GM23338 (cell line): ENCODE measurements around the gene CRB2. TPM values are rescaled to one million over a fixed set of nuclear protein-coding genes. Genes with fewer than 3 reads are reported as not detected.

Experiments used
- ATAC-seq: fragments of 200-7000 bp; cut with Tn5 transposase; 3 replicates; pipeline ENCODE4 v1.9.1; 2020
- DNase-seq: peaks from one replicate; pipeline ENCODE4 v3.0.0-alpha.2; 2015; ENCODE audit warnings: low spot score
- H2AFZ ChIP-seq: fragments of 200-600 bp; sonication (generic); 2 replicates; pipeline ENCODE4 v1.8.0; 2016; ENCODE audit warnings: antibody characterized with exemption, mild to moderate bottlenecking, moderate library complexity
- H3F3A ChIP-seq: fragments of 200-600 bp; sonication (generic); replicated peaks from 2 replicates; pipeline ENCODE4 v1.8.0; 2017; ENCODE audit warnings: antibody characterized with exemption, mixed run types, low read depth
- H3K27ac ChIP-seq: fragments of 200-600 bp; sonication (generic); 2 replicates; pipeline ENCODE4 v1.6.1; 2016; ENCODE audit warnings: low read depth
- H3K27me3 ChIP-seq: fragments of 200-600 bp; sonication (generic); 2 replicates; pipeline ENCODE4 v1.8.0; 2016; ENCODE audit warnings: mild to moderate bottlenecking, mixed run types, moderate library complexity; ENCODE audit not compliant: insufficient read depth
- H3K36me3 ChIP-seq: fragments of 200-600 bp; sonication (generic); 2 replicates; pipeline ENCODE4 v1.8.0; 2016; ENCODE audit warnings: mild to moderate bottlenecking; ENCODE audit not compliant: insufficient read depth
- H3K4me1 ChIP-seq: fragments of 200-600 bp; sonication (generic); 2 replicates; pipeline ENCODE4 v1.8.0; 2016; ENCODE audit warnings: mild to moderate bottlenecking, moderate library complexity; ENCODE audit not compliant: insufficient read depth
- H3K4me2 ChIP-seq: fragments of 200-600 bp; sonication (generic); 2 replicates; pipeline ENCODE4 v1.7.1; 2017; ENCODE audit warnings: mixed run types
- H3K4me3 ChIP-seq: fragments of 200-600 bp; sonication (generic); 2 replicates; pipeline ENCODE4 v1.6.1; 2016; ENCODE audit warnings: mixed run types
- H3K79me2 ChIP-seq: fragments of 200-600 bp; sonication (generic); replicated peaks from 2 replicates; pipeline ENCODE4 v1.8.0; 2017; ENCODE audit warnings: mild to moderate bottlenecking; ENCODE audit not compliant: insufficient read depth
- H3K9me2 ChIP-seq: fragments of 200-600 bp; sonication (generic); 2 replicates; pipeline ENCODE4 v1.8.0; 2017; ENCODE audit not compliant: insufficient read depth
- H4K20me1 ChIP-seq: fragments of 200-600 bp; sonication (generic); replicated peaks from 2 replicates; pipeline ENCODE4 v1.8.0; 2017; ENCODE audit warnings: mild to moderate bottlenecking; ENCODE audit not compliant: insufficient read depth
- H3K27ac Mint-ChIP-seq: 2 replicates; pipeline ENCODE4 v1.8.0; 2020; ENCODE audit warnings: inconsistent platforms, mild to moderate bottlenecking, moderate library complexity, mixed read lengths
- H3K27me3 Mint-ChIP-seq: 3 replicates; pipeline ENCODE4 v1.8.0; 2022; ENCODE audit warnings: low read depth, mild to moderate bottlenecking, moderate library complexity, mixed read lengths, inconsistent platforms; ENCODE audit not compliant: insufficient read depth, poor library complexity
- H3K36me3 Mint-ChIP-seq: 3 replicates; pipeline ENCODE4 v1.8.0; 2021; ENCODE audit warnings: low read depth, mild to moderate bottlenecking, inconsistent platforms, moderate library complexity, mixed read lengths
- H3K4me1 Mint-ChIP-seq: 3 replicates; pipeline ENCODE4 v1.8.0; 2020; ENCODE audit warnings: mild to moderate bottlenecking, inconsistent platforms, mixed read lengths
- H3K4me3 Mint-ChIP-seq: 3 replicates; pipeline ENCODE4 v1.8.0; 2021; ENCODE audit warnings: moderate library complexity, mild to moderate bottlenecking, inconsistent platforms, mixed read lengths
- H3K9me3 Mint-ChIP-seq: 3 replicates; pipeline ENCODE4 v1.8.0; 2020; ENCODE audit warnings: moderate library complexity, mild to moderate bottlenecking, inconsistent platforms, mixed read lengths
- JUNB ChIP-seq: IDR thresholded peaks from one replicate; pipeline ENCODE4 v1.6.1; 2016; ENCODE audit warnings: antibody characterized with exemption; ENCODE audit not compliant: unreplicated experiment
- STAT1 ChIP-seq: IDR thresholded peaks from one replicate; pipeline ENCODE4 v1.6.1; 2016; ENCODE audit warnings: antibody characterized with exemption; ENCODE audit not compliant: unreplicated experiment
- ZNF114 ChIP-seq: fragments of 250-450 bp; sonication (Bioruptor Pico); IDR thresholded peaks from 2 replicates; pipeline ENCODE4 v1.5.0; 2020; ENCODE audit warnings: mild to moderate bottlenecking, moderate library complexity
- ZNF331 ChIP-seq: fragments of 250-450 bp; sonication (Bioruptor Pico); IDR thresholded peaks from 2 replicates; pipeline ENCODE4 v1.5.0; 2020; ENCODE audit warnings: low read depth, mild to moderate bottlenecking, moderate library complexity
- polyA plus RNA-seq: library from polyadenylated mRNA; unstranded; fragments of >200 nt; fragmentation: Nextera tagmentation; extraction: Ambion mirVana; gene quantifications from 2 replicates; pipeline ENCODE4 v1.2.1, GENCODE V29; 2016
- total RNA-seq: library from RNA; depleted of rRNA; stranded (reverse); fragments of >200 nt; shearing (Covaris generic); gene quantifications from 2 replicates; pipeline ENCODE4 v1.2.3, GENCODE V29; 2014
- TF ChIP-seq, protein P1 (sequence below): IDR thresholded peaks from 2 replicates; pipeline ENCODE4 v1.6.1; 2016; ENCODE audit warnings: antibody characterized with exemption
- TF ChIP-seq, protein P2 (sequence below), 2 experiments: fragments of 200-600 bp in 1 of 2; sonication (generic) in 1 of 2; conservative IDR thresholded peaks; 2 replicates each; pipeline versions ENCODE4 v1.5.1 to v1.6.1; 2016 to 2017; ENCODE audit warnings: antibody characterized with exemption in 2 of 2, low read depth in 2 of 2, mild to moderate bottlenecking in 2 of 2, moderate library complexity in 1 of 2
- TF ChIP-seq, protein P3 (sequence below): fragments of 250-450 bp; sonication (Bioruptor Pico); IDR thresholded peaks from 2 replicates; pipeline ENCODE4 v1.5.0; 2020; ENCODE audit warnings: mild to moderate bottlenecking, moderate library complexity

Gene CRB2
- total and polyA plus RNA-seq, 2 experiments from 2014 or later: 0.34 to 10.2 TPM

DNA sequence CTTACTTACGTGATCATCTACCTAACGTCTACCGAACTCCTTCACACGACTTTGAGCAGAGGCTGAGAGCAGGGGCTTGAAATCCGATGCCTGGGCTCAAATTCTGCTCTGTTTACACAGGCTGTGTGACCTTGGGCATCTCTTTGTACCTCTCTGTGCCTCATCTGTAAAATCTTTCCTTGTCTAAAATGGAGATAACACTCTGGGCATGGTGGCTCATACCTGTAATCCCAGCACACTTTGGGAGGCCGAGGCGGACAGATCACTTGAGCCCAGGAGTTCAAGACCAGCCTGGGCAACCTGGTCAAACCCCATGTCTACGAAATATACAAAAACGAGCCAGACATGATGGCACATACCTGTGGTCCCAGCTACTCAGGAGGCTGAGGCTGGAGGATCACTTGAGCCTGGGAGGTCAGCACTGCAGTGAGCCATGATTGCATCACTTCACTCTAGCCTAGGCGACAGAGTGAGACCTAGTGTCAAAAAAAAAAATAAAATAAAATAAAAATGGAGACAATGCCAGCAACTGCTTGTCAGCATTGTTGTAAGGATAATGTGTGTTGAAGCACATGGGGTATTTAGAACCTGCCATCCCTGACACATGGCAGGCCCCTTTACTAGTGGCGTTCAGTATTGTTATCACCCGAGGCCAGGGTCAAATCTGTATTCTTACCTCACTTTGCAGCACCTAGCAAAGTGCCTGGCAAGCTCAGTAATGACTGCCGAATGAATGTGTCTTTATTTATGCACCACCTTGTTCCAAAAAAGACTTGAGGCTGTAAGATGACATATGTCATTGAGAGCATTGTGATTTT is 32.6 kb upstream of the CRB2 start:
- no peaks in the 10 kb centered on the region for H4K20me1 ChIP-seq
- no peaks in the 10 kb centered on the region for H3K79me2 ChIP-seq
- DNase-seq: no peak
- peaks cover 32% of the 10 kb centered on the region for H3K4me1 Mint-ChIP-seq
- H3K9me2 ChIP-seq: no peaks in the 10 kb centered on the region
- no peaks in the 10 kb centered on the region for H3K27me3 ChIP-seq
- no peak for TF ChIP-seq STAT1
- TF ChIP-seq, protein P1, sequence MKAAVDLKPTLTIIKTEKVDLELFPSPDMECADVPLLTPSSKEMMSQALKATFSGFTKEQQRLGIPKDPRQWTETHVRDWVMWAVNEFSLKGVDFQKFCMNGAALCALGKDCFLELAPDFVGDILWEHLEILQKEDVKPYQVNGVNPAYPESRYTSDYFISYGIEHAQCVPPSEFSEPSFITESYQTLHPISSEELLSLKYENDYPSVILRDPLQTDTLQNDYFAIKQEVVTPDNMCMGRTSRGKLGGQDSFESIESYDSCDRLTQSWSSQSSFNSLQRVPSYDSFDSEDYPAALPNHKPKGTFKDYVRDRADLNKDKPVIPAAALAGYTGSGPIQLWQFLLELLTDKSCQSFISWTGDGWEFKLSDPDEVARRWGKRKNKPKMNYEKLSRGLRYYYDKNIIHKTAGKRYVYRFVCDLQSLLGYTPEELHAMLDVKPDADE: no peak
- TF ChIP-seq ZNF114 (CRISPR knock-in tag): no peak
- no peak for TF ChIP-seq JUNB
- TF ChIP-seq, protein P2, sequence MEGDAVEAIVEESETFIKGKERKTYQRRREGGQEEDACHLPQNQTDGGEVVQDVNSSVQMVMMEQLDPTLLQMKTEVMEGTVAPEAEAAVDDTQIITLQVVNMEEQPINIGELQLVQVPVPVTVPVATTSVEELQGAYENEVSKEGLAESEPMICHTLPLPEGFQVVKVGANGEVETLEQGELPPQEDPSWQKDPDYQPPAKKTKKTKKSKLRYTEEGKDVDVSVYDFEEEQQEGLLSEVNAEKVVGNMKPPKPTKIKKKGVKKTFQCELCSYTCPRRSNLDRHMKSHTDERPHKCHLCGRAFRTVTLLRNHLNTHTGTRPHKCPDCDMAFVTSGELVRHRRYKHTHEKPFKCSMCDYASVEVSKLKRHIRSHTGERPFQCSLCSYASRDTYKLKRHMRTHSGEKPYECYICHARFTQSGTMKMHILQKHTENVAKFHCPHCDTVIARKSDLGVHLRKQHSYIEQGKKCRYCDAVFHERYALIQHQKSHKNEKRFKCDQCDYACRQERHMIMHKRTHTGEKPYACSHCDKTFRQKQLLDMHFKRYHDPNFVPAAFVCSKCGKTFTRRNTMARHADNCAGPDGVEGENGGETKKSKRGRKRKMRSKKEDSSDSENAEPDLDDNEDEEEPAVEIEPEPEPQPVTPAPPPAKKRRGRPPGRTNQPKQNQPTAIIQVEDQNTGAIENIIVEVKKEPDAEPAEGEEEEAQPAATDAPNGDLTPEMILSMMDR (conservative IDR thresholded peaks at IDR 0.05; ENCODE audit: low read depth in 2 of 2): no peak
- peak overlapping the region; percentile 30; the same call in 1 of the 2 replicates for H3K4me2 ChIP-seq
- H3F3A ChIP-seq: no peaks in the 10 kb centered on the region
- H3K27me3 Mint-ChIP-seq: peaks cover 13% of the 10 kb centered on the region
- H2AFZ ChIP-seq: peak overlapping the region; percentile 94
- no peak overlapping the region for H3K4me3 ChIP-seq
- H3K9me3 Mint-ChIP-seq: no peaks in the 10 kb centered on the region; the same call in 2 of the 3 replicates
- no peaks in the 10 kb centered on the region; the same call in 1 of the 3 replicates for H3K36me3 Mint-ChIP-seq
- peak; percentile 14 for ATAC-seq
- no peak overlapping the region for H3K27ac Mint-ChIP-seq
- no peaks in the 10 kb centered on the region for H3K36me3 ChIP-seq
- H3K4me1 ChIP-seq: peaks cover 4% of the 10 kb centered on the region
- no peak overlapping the region; the same call in 2 of the 3 replicates for H3K4me3 Mint-ChIP-seq
- H3K27ac ChIP-seq: no peak overlapping the region

DNA sequence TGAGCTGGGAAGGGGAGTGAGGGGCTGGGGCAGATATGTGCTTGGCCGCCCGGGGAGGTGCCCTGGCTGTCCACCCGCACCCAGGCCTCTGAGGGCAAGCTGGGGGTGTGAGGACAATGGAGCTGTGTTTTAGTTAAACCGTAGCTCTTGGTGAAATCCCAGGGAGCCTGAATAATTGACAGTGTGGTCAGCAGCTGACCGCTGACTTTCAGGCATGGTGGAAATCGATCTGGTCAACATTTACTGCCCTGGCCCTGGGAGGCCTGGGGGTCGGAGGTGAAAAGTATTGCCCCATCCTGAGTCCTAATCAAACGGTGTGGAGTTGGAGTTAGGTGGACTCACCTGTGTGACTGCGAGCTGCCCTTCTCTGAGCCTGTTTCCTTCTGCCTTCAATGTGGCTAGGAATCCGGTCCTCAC is 31.2 kb upstream of the CRB2 start:
- Mint-ChIP-seq H3K4me1 (peaks cover 26% of the 10 kb centered on the region), H3K27ac (no peak overlapping the region), H3K36me3 (no peaks in the 10 kb centered on the region; the same call in 1 of the 3 replicates), H3K27me3 (peaks cover 15% of the 10 kb centered on the region), H3K9me3 (no peaks in the 10 kb centered on the region; the same call in 2 of the 3 replicates), H3K4me3 (no peak overlapping the region)
- ATAC-seq (no peak), DNase-seq (no peak)
- H3K27me3 ChIP-seq: no peaks in the 10 kb centered on the region
- no peak overlapping the region for H3K4me3 ChIP-seq
- no peaks in the 10 kb centered on the region for H4K20me1 ChIP-seq
- no peak for TF ChIP-seq ZNF331 (CRISPR knock-in tag)
- TF ChIP-seq, protein P3, sequence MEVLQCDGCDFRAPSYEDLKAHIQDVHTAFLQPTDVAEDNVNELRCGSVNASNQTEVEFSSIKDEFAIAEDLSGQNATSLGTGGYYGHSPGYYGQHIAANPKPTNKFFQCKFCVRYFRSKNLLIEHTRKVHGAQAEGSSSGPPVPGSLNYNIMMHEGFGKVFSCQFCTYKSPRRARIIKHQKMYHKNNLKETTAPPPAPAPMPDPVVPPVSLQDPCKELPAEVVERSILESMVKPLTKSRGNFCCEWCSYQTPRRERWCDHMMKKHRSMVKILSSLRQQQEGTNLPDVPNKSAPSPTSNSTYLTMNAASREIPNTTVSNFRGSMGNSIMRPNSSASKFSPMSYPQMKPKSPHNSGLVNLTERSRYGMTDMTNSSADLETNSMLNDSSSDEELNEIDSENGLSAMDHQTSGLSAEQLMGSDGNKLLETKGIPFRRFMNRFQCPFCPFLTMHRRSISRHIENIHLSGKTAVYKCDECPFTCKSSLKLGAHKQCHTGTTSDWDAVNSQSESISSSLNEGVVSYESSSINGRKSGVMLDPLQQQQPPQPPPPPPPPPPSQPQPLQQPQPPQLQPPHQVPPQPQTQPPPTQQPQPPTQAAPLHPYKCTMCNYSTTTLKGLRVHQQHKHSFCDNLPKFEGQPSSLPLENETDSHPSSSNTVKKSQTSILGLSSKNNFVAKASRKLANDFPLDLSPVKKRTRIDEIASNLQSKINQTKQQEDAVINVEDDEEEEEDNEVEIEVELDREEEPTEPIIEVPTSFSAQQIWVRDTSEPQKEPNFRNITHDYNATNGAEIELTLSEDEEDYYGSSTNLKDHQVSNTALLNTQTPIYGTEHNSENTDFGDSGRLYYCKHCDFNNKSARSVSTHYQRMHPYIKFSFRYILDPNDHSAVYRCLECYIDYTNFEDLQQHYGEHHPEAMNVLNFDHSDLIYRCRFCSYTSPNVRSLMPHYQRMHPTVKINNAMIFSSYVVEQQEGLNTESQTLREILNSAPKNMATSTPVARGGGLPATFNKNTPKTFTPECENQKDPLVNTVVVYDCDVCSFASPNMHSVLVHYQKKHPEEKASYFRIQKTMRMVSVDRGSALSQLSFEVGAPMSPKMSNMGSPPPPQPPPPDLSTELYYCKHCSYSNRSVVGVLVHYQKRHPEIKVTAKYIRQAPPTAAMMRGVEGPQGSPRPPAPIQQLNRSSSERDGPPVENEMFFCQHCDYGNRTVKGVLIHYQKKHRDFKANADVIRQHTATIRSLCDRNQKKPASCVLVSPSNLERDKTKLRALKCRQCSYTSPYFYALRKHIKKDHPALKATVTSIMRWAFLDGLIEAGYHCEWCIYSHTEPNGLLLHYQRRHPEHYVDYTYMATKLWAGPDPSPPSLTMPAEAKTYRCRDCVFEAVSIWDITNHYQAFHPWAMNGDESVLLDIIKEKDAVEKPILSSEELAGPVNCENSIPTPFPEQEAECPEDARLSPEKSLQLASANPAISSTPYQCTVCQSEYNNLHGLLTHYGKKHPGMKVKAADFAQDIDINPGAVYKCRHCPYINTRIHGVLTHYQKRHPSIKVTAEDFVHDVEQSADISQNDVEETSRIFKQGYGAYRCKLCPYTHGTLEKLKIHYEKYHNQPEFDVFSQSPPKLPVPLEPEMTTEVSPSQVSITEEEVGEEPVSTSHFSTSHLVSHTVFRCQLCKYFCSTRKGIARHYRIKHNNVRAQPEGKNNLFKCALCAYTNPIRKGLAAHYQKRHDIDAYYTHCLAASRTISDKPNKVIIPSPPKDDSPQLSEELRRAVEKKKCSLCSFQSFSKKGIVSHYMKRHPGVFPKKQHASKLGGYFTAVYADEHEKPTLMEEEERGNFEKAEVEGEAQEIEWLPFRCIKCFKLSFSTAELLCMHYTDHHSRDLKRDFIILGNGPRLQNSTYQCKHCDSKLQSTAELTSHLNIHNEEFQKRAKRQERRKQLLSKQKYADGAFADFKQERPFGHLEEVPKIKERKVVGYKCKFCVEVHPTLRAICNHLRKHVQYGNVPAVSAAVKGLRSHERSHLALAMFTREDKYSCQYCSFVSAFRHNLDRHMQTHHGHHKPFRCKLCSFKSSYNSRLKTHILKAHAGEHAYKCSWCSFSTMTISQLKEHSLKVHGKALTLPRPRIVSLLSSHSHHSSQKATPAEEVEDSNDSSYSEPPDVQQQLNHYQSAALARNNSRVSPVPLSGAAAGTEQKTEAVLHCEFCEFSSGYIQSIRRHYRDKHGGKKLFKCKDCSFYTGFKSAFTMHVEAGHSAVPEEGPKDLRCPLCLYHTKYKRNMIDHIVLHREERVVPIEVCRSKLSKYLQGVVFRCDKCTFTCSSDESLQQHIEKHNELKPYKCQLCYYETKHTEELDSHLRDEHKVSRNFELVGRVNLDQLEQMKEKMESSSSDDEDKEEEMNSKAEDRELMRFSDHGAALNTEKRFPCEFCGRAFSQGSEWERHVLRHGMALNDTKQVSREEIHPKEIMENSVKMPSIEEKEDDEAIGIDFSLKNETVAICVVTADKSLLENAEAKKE (CRISPR knock-in tag): no peak
- TF ChIP-seq JUNB: no peak
- TF ChIP-seq STAT1: no peak
- no peak overlapping the region for H2AFZ ChIP-seq
- no peak overlapping the region for H3K27ac ChIP-seq
- no peak overlapping the region for H3K4me2 ChIP-seq
- no peaks in the 10 kb centered on the region for H3K36me3 ChIP-seq
- no peaks in the 10 kb centered on the region for H3K9me2 ChIP-seq
- peaks cover 4% of the 10 kb centered on the region for H3K4me1 ChIP-seq
- H3F3A ChIP-seq: no peaks in the 10 kb centered on the region
- H3K79me2 ChIP-seq: no peaks in the 10 kb centered on the region
